ENCODE results near the gene IL18BP. TPM values are rescaled to one million over a fixed set of nuclear protein-coding genes. Genes with fewer than 3 reads are reported as not detected.

Gene IL18BP
- total and polyA plus RNA-seq, 2 of the 13 experiments (the other 11 are each of a cell fraction or from before 2014, with no cell fraction given), result 4.1 to 12.8 TPM

DNA sequence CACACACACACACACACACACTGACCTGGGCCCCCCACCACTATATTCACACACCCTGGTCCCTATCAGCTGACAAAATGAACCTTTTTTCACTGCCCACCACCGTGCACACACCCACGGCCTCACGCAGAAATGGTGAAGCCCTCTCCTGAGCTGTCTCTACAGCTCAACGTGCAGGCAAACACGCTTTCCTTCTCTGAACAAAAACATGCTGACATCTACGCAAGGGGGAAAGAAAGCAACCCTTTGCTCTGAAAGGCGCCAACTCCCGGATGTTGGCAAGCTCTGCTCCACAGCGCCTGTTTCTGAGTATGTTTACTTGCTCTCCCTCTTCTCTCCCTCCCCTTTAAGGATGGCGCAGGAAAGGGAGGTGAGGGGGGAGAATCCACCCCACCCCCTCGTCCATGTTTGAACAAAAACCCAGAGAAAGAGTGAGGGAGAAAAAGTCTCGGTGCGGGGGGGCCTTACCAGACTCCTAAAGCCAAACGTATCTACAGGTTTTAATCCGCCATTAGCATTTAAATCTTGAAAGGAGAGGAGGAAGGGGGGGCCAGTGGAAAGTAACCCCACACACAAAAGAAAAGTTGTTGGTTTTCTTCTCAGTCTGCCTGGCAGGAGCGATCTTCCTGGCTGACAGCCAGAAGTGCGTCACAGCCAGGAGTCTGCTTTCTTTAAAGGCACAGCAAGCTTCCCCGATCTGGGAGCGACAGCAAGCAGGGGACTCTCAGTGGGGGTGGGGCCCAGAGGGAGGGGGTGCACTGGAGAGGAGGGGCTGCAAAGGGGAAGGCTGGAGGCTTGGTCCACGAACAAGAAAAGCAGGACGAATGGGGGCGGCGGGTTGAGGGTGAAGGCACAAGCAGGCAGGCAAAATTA, 42.0 kb downstream of the IL18BP start (continued):
- TF ChIP-seq, protein P1, sequence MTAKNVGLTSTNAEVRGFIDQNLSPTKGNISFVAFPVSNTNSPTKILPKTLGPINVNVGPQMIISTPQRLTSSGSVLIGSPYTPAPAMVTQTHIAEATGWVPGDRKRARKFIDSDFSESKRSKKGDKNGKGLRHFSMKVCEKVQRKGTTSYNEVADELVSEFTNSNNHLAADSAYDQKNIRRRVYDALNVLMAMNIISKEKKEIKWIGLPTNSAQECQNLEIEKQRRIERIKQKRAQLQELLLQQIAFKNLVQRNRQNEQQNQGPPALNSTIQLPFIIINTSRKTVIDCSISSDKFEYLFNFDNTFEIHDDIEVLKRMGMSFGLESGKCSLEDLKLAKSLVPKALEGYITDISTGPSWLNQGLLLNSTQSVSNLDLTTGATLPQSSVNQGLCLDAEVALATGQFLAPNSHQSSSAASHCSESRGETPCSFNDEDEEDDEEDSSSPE (CRISPR knock-in tag; IDR thresholded peaks at IDR 0.05), result peak; percentile 68; the same call in 1 of the 2 replicates
- TF ChIP-seq ARID5B (CRISPR knock-in tag; IDR thresholded peaks at IDR 0.05) (peak; percentile 55), NR2F6 (IDR thresholded peaks at IDR 0.05) (no peak), NR2F6 (CRISPR knock-in tag; IDR thresholded peaks at IDR 0.05) (no peak), RNF2 (conservative IDR thresholded peaks at IDR 0.05; ENCODE audit: low read depth) (no peak), ZNF644 (CRISPR knock-in tag; IDR thresholded peaks at IDR 0.05; ENCODE audit: low read depth) (no peak), RORA (CRISPR knock-in tag; IDR thresholded peaks at IDR 0.05) (no peak), MTF1 (CRISPR knock-in tag; IDR thresholded peaks at IDR 0.05) (no peak), PAXIP1 (CRISPR knock-in tag; conservative IDR thresholded peaks at IDR 0.05) (peak; percentile 64), HDAC2 (CRISPR knock-in tag; IDR thresholded peaks at IDR 0.05) (peak; percentile 84; the same call in 1 of the 2 replicates), NFIB (CRISPR knock-in tag; IDR thresholded peaks at IDR 0.05; ENCODE audit: borderline replicate concordance) (no peak), ZNF883 (CRISPR knock-in tag; IDR thresholded peaks at IDR 0.05; ENCODE audit: not compliant biosample characterization) (no peak)
- TF ChIP-seq, protein P2, sequence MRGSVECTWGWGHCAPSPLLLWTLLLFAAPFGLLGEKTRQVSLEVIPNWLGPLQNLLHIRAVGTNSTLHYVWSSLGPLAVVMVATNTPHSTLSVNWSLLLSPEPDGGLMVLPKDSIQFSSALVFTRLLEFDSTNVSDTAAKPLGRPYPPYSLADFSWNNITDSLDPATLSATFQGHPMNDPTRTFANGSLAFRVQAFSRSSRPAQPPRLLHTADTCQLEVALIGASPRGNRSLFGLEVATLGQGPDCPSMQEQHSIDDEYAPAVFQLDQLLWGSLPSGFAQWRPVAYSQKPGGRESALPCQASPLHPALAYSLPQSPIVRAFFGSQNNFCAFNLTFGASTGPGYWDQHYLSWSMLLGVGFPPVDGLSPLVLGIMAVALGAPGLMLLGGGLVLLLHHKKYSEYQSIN (CRISPR knock-in tag; IDR thresholded peaks at IDR 0.05; ENCODE audit: borderline replicate concordance), result no peak
- TF ChIP-seq, protein P3, sequence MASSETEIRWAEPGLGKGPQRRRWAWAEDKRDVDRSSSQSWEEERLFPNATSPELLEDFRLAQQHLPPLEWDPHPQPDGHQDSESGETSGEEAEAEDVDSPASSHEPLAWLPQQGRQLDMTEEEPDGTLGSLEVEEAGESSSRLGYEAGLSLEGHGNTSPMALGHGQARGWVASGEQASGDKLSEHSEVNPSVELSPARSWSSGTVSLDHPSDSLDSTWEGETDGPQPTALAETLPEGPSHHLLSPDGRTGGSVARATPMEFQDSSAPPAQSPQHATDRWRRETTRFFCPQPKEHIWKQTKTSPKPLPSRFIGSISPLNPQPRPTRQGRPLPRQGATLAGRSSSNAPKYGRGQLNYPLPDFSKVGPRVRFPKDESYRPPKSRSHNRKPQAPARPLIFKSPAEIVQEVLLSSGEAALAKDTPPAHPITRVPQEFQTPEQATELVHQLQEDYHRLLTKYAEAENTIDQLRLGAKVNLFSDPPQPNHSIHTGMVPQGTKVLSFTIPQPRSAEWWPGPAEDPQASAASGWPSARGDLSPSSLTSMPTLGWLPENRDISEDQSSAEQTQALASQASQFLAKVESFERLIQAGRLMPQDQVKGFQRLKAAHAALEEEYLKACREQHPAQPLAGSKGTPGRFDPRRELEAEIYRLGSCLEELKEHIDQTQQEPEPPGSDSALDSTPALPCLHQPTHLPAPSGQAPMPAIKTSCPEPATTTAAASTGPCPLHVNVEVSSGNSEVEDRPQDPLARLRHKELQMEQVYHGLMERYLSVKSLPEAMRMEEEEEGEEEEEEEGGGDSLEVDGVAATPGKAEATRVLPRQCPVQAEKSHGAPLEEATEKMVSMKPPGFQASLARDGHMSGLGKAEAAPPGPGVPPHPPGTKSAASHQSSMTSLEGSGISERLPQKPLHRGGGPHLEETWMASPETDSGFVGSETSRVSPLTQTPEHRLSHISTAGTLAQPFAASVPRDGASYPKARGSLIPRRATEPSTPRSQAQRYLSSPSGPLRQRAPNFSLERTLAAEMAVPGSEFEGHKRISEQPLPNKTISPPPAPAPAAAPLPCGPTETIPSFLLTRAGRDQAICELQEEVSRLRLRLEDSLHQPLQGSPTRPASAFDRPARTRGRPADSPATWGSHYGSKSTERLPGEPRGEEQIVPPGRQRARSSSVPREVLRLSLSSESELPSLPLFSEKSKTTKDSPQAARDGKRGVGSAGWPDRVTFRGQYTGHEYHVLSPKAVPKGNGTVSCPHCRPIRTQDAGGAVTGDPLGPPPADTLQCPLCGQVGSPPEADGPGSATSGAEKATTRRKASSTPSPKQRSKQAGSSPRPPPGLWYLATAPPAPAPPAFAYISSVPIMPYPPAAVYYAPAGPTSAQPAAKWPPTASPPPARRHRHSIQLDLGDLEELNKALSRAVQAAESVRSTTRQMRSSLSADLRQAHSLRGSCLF (CRISPR knock-in tag; IDR thresholded peaks at IDR 0.05; ENCODE audit: borderline replicate concordance), result no peak
